ENCODE measurements around the gene HM13. TPM values are rescaled to one million over a fixed set of nuclear protein-coding genes. Genes with fewer than 3 reads are reported as not detected.

HM13 gene
- total and polyA plus RNA-seq, 5 donors from 2014 or later: 111 to 142 (median 134) TPM

GRCh38 chr20:31555203-31555775, 41.0 kb downstream of the HM13 start:
- Histone ChIP-seq H3K4me3 (ENCODE audit: low read depth, low read length) (no peak overlapping the region), H3K9me3 (ENCODE audit: control insufficient read depth in 2 of 2, low read length in 2 of 2) (no peaks in the 10 kb centered on the region), H3K27ac (ENCODE audit: insufficient read depth, low read length, poor library complexity, severe bottlenecking) (no peak overlapping the region), H3K36me3 (ENCODE audit: control insufficient read depth, insufficient read depth, low read length) (peaks cover 41% of the 10 kb centered on the region), H3K4me1 (ENCODE audit: control insufficient read depth, insufficient read depth, low read length, poor library complexity, severe bottlenecking) (peaks cover 3% of the 10 kb centered on the region), H3K27me3 (ENCODE audit: control insufficient read depth, insufficient read depth, low read length) (no peaks in the 10 kb centered on the region)
- Mint-ChIP-seq H3K27me3 (no peaks in the 10 kb centered on the region), H3K36me3 (peaks cover 30% of the 10 kb centered on the region), H3K9me3 (no peaks in the 10 kb centered on the region), H3K27ac (no peak overlapping the region), H3K4me1 (peaks cover 0 to 9% (median 6%) of the 10 kb centered on the region in 4 donors), H3K4me3 (no peak overlapping the region)
- DNase-seq: no peak
- ATAC-seq (ENCODE audit: low read depth in 2 of 2): no peak

DNA sequence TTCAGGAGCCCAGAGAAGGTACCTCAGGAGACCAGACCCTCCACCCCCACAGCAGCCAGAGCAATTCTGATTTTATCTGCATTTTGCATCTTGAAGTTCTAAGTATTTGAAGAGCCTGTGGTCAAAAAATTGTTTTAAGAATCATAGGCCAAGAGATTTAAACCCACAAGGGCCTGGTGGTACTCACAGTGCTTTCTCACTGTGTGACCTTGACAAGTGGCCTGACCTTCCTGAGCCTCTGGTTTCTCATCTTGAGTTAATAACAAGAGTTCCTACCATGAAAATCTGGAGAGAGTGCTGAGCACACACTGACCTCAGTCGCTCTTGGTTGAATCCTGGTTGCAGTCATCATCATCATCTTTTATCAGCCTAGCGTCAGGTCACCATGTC, 45.5 kb downstream of the HM13 start:
- H3K4me1 ChIP-seq (ENCODE audit: control insufficient read depth, insufficient read depth, low read length, poor library complexity, severe bottlenecking): peaks cover 5% of the 10 kb centered on the region
- H3K9me3 ChIP-seq (ENCODE audit: control insufficient read depth in 2 of 2, low read length in 2 of 2): no peaks in the 10 kb centered on the region
- Mint-ChIP-seq H3K4me3 (no peak overlapping the region), H3K4me1 (peaks cover 0 to 10% (median 7%) of the 10 kb centered on the region in 4 donors), H3K9me3 (no peaks in the 10 kb centered on the region), H3K27me3 (no peaks in the 10 kb centered on the region), H3K27ac (peak overlapping the region in 1 of 3 donors; percentile 35), H3K36me3 (peaks cover 33% of the 10 kb centered on the region)
- no peak overlapping the region for H3K4me3 ChIP-seq (ENCODE audit: low read depth, low read length)
- no peaks in the 10 kb centered on the region for H3K27me3 ChIP-seq (ENCODE audit: control insufficient read depth, insufficient read depth, low read length)
- DNase-seq: no peak
- no peak overlapping the region for H3K27ac ChIP-seq (ENCODE audit: insufficient read depth, low read length, poor library complexity, severe bottlenecking)
- peaks cover 33% of the 10 kb centered on the region for H3K36me3 ChIP-seq (ENCODE audit: control insufficient read depth, insufficient read depth, low read length)
- no peak for ATAC-seq (ENCODE audit: low read depth in 2 of 2)

- H3K4me3 Mint-ChIP-seq: peak overlapping the region in 1 of 4 donors; percentile 29
- H3K9me3 Mint-ChIP-seq: no peaks in the 10 kb centered on the region
- peak; percentile 65 to 71 for ATAC-seq (ENCODE audit: low read depth in 2 of 2)
- DNase-seq: peak; percentile 58 to 85 (median 75)
- H3K27me3 Mint-ChIP-seq: no peaks in the 10 kb centered on the region
- peaks cover 0 to 10% (median 7%) of the 10 kb centered on the region in 4 donors for H3K4me1 Mint-ChIP-seq
- H3K27ac Mint-ChIP-seq: peak overlapping the region in 2 of 3 donors; percentile 35 to 91
- Histone ChIP-seq H3K9me3 (ENCODE audit: control insufficient read depth in 2 of 2, low read length in 2 of 2) (no peaks in the 10 kb centered on the region), H3K36me3 (ENCODE audit: control insufficient read depth, insufficient read depth, low read length) (peaks cover 28% of the 10 kb centered on the region), H3K4me3 (ENCODE audit: low read depth, low read length) (no peak overlapping the region), H3K27ac (ENCODE audit: insufficient read depth, low read length, poor library complexity, severe bottlenecking) (no peak overlapping the region), H3K4me1 (ENCODE audit: control insufficient read depth, insufficient read depth, low read length, poor library complexity, severe bottlenecking) (peaks cover 5% of the 10 kb centered on the region), H3K27me3 (ENCODE audit: control insufficient read depth, insufficient read depth, low read length) (no peaks in the 10 kb centered on the region)
- peaks cover 29% of the 10 kb centered on the region for H3K36me3 Mint-ChIP-seq
Observed at GRCh38 chr20:31560094-31560745, 46.0 kb downstream of the HM13 start.

- peaks cover 33% of the 10 kb centered on the region for H3K36me3 ChIP-seq (ENCODE audit: control insufficient read depth, insufficient read depth, low read length)
- H3K27me3 ChIP-seq (ENCODE audit: control insufficient read depth, insufficient read depth, low read length): no peaks in the 10 kb centered on the region
- H3K9me3 ChIP-seq (ENCODE audit: control insufficient read depth in 2 of 2, low read length in 2 of 2): no peaks in the 10 kb centered on the region
- H3K9me3 Mint-ChIP-seq: no peaks in the 10 kb centered on the region
- peaks cover 5% of the 10 kb centered on the region for H3K4me1 ChIP-seq (ENCODE audit: control insufficient read depth, insufficient read depth, low read length, poor library complexity, severe bottlenecking)
- ATAC-seq (ENCODE audit: low read depth in 2 of 2): no peak
- DNase-seq: no peak
- peak overlapping the region in 1 of 4 donors; percentile 29 for H3K4me3 Mint-ChIP-seq
- H3K27ac Mint-ChIP-seq: peak overlapping the region in 2 of 3 donors; percentile 35 to 91
- peaks cover 29% of the 10 kb centered on the region for H3K36me3 Mint-ChIP-seq
- H3K27ac ChIP-seq (ENCODE audit: insufficient read depth, low read length, poor library complexity, severe bottlenecking): no peak overlapping the region
- peaks cover 0 to 10% (median 7%) of the 10 kb centered on the region in 4 donors for H3K4me1 Mint-ChIP-seq
- no peaks in the 10 kb centered on the region for H3K27me3 Mint-ChIP-seq
- H3K4me3 ChIP-seq (ENCODE audit: low read depth, low read length): no peak overlapping the region
Observed at GRCh38 chr20:31560746-31561598, 46.7 kb downstream of the HM13 start.

DNA sequence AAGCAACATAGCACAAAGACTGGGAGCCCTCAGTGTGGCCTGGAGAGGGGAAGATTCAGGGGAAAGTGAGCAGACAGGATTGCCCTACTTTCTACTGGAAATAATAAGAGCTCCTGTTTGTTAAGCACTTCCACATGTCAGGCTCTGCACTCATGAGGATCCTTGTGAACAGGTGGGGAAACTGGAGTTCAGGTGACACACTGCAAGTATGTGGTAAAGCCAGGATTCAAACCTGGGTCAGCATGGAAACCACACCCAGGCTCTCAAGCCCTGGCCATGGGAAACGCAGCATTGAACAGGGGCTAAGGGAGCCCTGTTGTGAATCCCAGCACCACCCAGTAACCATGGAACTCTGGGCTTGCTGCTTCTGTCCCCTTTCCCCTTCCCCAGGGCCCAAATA, 48.0 kb downstream of the HM13 start:
- H3K4me1 ChIP-seq (ENCODE audit: control insufficient read depth, insufficient read depth, low read length, poor library complexity, severe bottlenecking): peaks cover 11% of the 10 kb centered on the region
- no peak overlapping the region for H3K4me3 ChIP-seq (ENCODE audit: low read depth, low read length)
- no peaks in the 10 kb centered on the region for H3K27me3 ChIP-seq (ENCODE audit: control insufficient read depth, insufficient read depth, low read length)
- no peak overlapping the region for H3K4me3 Mint-ChIP-seq
- H3K4me1 Mint-ChIP-seq: peaks cover 0 to 12% (median 5%) of the 10 kb centered on the region in 4 donors
- no peaks in the 10 kb centered on the region for H3K27me3 Mint-ChIP-seq
- DNase-seq: no peak
- H3K36me3 Mint-ChIP-seq: peaks cover 27% of the 10 kb centered on the region
- H3K36me3 ChIP-seq (ENCODE audit: control insufficient read depth, insufficient read depth, low read length): peaks cover 33% of the 10 kb centered on the region
- no peak overlapping the region for H3K27ac Mint-ChIP-seq
- no peak overlapping the region for H3K27ac ChIP-seq (ENCODE audit: insufficient read depth, low read length, poor library complexity, severe bottlenecking)
- no peak for ATAC-seq (ENCODE audit: low read depth in 2 of 2)
- H3K9me3 ChIP-seq (ENCODE audit: control insufficient read depth in 2 of 2, low read length in 2 of 2): no peaks in the 10 kb centered on the region
- H3K9me3 Mint-ChIP-seq: no peaks in the 10 kb centered on the region

- Mint-ChIP-seq H3K9me3 (no peaks in the 10 kb centered on the region), H3K4me3 (no peak overlapping the region), H3K27me3 (no peaks in the 10 kb centered on the region), H3K27ac (no peak overlapping the region), H3K36me3 (peaks cover 23% of the 10 kb centered on the region), H3K4me1 (peaks cover 0 to 14% (median 5%) of the 10 kb centered on the region in 4 donors)
- H3K36me3 ChIP-seq (ENCODE audit: control insufficient read depth, insufficient read depth, low read length): peaks cover 35% of the 10 kb centered on the region
- H3K27me3 ChIP-seq (ENCODE audit: control insufficient read depth, insufficient read depth, low read length): no peaks in the 10 kb centered on the region
- no peak for DNase-seq
- H3K4me1 ChIP-seq (ENCODE audit: control insufficient read depth, insufficient read depth, low read length, poor library complexity, severe bottlenecking): peaks cover 11% of the 10 kb centered on the region
- no peak overlapping the region for H3K4me3 ChIP-seq (ENCODE audit: low read depth, low read length)
- no peaks in the 10 kb centered on the region for H3K9me3 ChIP-seq (ENCODE audit: control insufficient read depth in 2 of 2, low read length in 2 of 2)
- no peak overlapping the region for H3K27ac ChIP-seq (ENCODE audit: insufficient read depth, low read length, poor library complexity, severe bottlenecking)
- no peak for ATAC-seq (ENCODE audit: low read depth in 2 of 2)
Observed at GRCh38 chr20:31564284-31564683, 50.0 kb downstream of the HM13 start.

- H3K4me3 ChIP-seq (ENCODE audit: low read depth, low read length): no peak overlapping the region
- DNase-seq (no peak), ATAC-seq (ENCODE audit: low read depth in 2 of 2) (no peak)
- Mint-ChIP-seq H3K27ac (no peak overlapping the region), H3K4me3 (no peak overlapping the region), H3K9me3 (no peaks in the 10 kb centered on the region), H3K4me1 (peaks cover 0 to 10% (median 4%) of the 10 kb centered on the region in 4 donors), H3K36me3 (peaks cover 23% of the 10 kb centered on the region), H3K27me3 (no peaks in the 10 kb centered on the region)
- H3K9me3 ChIP-seq (ENCODE audit: control insufficient read depth in 2 of 2, low read length in 2 of 2): no peaks in the 10 kb centered on the region
- H3K27ac ChIP-seq (ENCODE audit: insufficient read depth, low read length, poor library complexity, severe bottlenecking): no peak overlapping the region
- peaks cover 6% of the 10 kb centered on the region for H3K4me1 ChIP-seq (ENCODE audit: control insufficient read depth, insufficient read depth, low read length, poor library complexity, severe bottlenecking)
- peaks cover 35% of the 10 kb centered on the region for H3K36me3 ChIP-seq (ENCODE audit: control insufficient read depth, insufficient read depth, low read length)
- H3K27me3 ChIP-seq (ENCODE audit: control insufficient read depth, insufficient read depth, low read length): no peaks in the 10 kb centered on the region
Observed at GRCh38 chr20:31565699-31566318, 51.6 kb downstream of the HM13 start.
